KMS-11 (cell line): ENCODE measurements around the gene PAF1.
A peak's percentile ranks its signal among the peaks of the same experiment; 100 is the strongest.

Source experiments
- H2AFZ ChIP-seq: fragments of 200-600 bp; sonication (generic); 2 replicates; pipeline ENCODE4 v1.6.1; 2016; ENCODE audit warnings: antibody characterized with exemption, mixed run types, low read depth
- H3K27ac ChIP-seq: fragments of 200-600 bp; sonication (generic); 2 replicates; pipeline ENCODE4 v1.6.1; 2016; ENCODE audit warnings: mild to moderate bottlenecking, mixed run types
- H3K27me3 ChIP-seq: fragments of 200-600 bp; sonication (generic); 2 replicates; pipeline ENCODE4 v1.6.1; 2017; ENCODE audit warnings: mild to moderate bottlenecking, low read depth, mixed run types, moderate library complexity; ENCODE audit not compliant: insufficient read depth
- H3K36me3 ChIP-seq: fragments of 200-600 bp; sonication (generic); 2 replicates; pipeline ENCODE4 v1.6.1; 2017; ENCODE audit warnings: mild to moderate bottlenecking, mixed run types; ENCODE audit not compliant: insufficient read depth
- H3K4me1 ChIP-seq: fragments of 200-600 bp; sonication (generic); 2 replicates; pipeline ENCODE4 v1.6.1; 2016; ENCODE audit warnings: mild to moderate bottlenecking, low read depth, mixed run types; ENCODE audit not compliant: poor library complexity, severe bottlenecking
- H3K4me2 ChIP-seq: fragments of 200-600 bp; sonication (generic); 2 replicates; pipeline ENCODE4 v1.7.0; 2016; ENCODE audit warnings: mild to moderate bottlenecking, mixed run types
- H3K4me3 ChIP-seq: fragments of 200-600 bp; sonication (generic); IDR thresholded peaks from 2 replicates; pipeline ENCODE4 v1.6.1; 2017; ENCODE audit warnings: low read depth, low read length, mixed read lengths; ENCODE audit not compliant: insufficient read depth
- H3K79me2 ChIP-seq: fragments of 200-600 bp; sonication (generic); 2 replicates; pipeline ENCODE4 v1.6.1; 2016; ENCODE audit warnings: low read depth, mixed run types; ENCODE audit not compliant: insufficient read depth
- H3K9ac ChIP-seq: fragments of 200-600 bp; sonication (generic); 2 replicates; pipeline ENCODE4 v1.6.1; 2016; ENCODE audit warnings: mild to moderate bottlenecking, mixed run types
- H4K20me1 ChIP-seq: fragments of 200-600 bp; sonication (generic); 2 replicates; pipeline ENCODE4 v1.6.1; 2016; ENCODE audit warnings: mild to moderate bottlenecking, mixed run types; ENCODE audit not compliant: insufficient read depth
- CTCF ChIP-seq: fragments of 200-600 bp; sonication (generic); conservative IDR thresholded peaks from 2 replicates; pipeline ENCODE4 v1.6.1; 2017; ENCODE audit warnings: low read depth, mild to moderate bottlenecking, antibody characterized with exemption, low read length, moderate library complexity, mixed read lengths

The PAF1 gene

DNA sequence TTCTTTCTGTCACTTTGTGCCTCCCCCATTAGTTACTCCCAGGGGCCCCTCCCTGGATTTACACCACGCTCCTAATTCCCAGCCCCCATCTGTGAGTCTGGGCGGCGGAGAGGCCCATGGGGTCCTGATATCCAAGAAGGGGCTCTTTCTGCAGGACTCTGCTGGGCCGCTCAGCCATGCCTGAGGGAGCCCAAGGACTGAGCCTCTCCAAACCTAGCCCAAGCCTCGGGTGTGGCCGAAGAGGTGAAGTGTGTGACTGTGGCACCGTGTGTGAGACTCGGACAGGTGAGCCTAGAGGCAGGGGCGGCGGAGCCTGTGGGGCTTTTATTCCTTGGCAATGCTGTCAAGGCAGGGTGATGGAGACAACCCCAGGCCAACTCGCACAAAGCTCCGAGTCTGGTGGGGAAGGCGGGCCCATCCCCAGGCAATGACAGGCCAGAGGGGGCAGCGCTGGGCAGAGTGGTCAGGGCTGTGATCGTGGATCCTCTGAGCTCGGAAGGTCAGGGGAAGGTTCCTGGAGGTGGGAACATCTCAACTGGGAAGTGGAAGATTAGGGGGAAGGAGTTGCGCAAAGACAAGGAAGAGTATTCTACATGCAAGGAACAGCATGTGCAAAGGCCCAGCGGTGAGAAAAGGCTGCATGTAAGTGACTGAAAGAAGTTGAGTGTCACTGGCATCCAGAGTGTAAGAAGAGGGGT is 23.2 kb upstream of the PAF1 start:
- no peaks in the 10 kb centered on the region for H4K20me1 ChIP-seq
- TF ChIP-seq CTCF: no peak
- peaks cover 20% of the 10 kb centered on the region for H3K4me1 ChIP-seq
- no peak overlapping the region for H2AFZ ChIP-seq
- no peak overlapping the region for H3K4me2 ChIP-seq
- H3K79me2 ChIP-seq: 0 out of 2 replicates have a peak, but pooled peaks cover 3% of the 10 kb centered on the region
- no peak overlapping the region for H3K9ac ChIP-seq
- no peak overlapping the region for H3K4me3 ChIP-seq
- no peak overlapping the region for H3K27ac ChIP-seq
- H3K36me3 ChIP-seq: no peaks in the 10 kb centered on the region
- no peaks in the 10 kb centered on the region for H3K27me3 ChIP-seq

DNA sequence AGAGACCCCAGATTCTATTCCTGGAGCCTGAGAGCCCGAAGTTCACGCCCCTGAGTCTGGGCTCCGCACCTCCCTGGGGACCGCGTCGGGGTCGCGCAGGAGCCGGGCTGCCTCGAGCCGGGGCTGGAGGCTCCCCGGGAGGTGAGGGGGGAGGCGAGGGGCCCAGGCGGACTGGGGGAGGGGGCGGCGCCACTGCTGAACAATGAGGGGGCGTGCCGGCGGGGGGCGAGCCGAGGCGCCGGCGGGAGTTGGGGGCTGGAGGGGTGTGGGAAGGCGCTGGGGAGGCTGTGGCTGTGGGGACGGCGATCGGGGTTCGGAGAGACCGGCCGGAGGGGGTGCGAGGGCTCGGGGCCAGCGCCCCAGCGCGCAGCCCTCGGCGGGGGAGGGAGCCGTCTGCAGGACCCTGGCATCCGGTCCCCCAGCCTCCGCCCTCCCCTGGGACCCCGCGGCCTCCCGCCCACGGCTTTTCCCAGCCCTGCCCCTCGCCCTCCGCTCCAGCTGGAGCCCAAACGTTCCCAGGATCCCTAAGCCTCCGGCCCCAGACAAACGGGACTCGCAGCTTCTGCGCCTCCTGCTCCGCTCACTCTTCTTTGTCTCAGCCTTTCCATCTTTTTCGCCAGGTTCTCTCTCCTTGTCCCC is 22.5 kb upstream of the PAF1 start:
- H2AFZ ChIP-seq: peak overlapping the region; percentile 77; the same call in 1 of the 2 replicates
- no peak overlapping the region for H3K27ac ChIP-seq
- H3K36me3 ChIP-seq: no peaks in the 10 kb centered on the region
- no peak for TF ChIP-seq CTCF
- H3K4me1 ChIP-seq: peaks cover 25% of the 10 kb centered on the region
- no peaks in the 10 kb centered on the region for H3K27me3 ChIP-seq
- H3K79me2 ChIP-seq: peaks cover 9% of the 10 kb centered on the region
- H3K4me3 ChIP-seq: no peak overlapping the region
- no peaks in the 10 kb centered on the region for H4K20me1 ChIP-seq
- H3K9ac ChIP-seq: peak overlapping the region; percentile 63; the same call in 1 of the 2 replicates
- peak overlapping the region; percentile 79 for H3K4me2 ChIP-seq

- Histone ChIP-seq H3K4me1 (peaks cover 25% of the 10 kb centered on the region), H4K20me1 (no peaks in the 10 kb centered on the region), H3K36me3 (no peaks in the 10 kb centered on the region), H3K27me3 (no peaks in the 10 kb centered on the region), H3K27ac (no peak overlapping the region), H3K9ac (peak overlapping the region; percentile 63), H3K79me2 (peaks cover 14% of the 10 kb centered on the region), H3K4me3 (no peak overlapping the region), H2AFZ (peak overlapping the region; percentile 77), H3K4me2 (peak overlapping the region; percentile 79)
- TF ChIP-seq CTCF: peak; percentile 86
Observed at GRCh38 chr19:39412867-39413271, 22.0 kb upstream of the PAF1 start.

DNA sequence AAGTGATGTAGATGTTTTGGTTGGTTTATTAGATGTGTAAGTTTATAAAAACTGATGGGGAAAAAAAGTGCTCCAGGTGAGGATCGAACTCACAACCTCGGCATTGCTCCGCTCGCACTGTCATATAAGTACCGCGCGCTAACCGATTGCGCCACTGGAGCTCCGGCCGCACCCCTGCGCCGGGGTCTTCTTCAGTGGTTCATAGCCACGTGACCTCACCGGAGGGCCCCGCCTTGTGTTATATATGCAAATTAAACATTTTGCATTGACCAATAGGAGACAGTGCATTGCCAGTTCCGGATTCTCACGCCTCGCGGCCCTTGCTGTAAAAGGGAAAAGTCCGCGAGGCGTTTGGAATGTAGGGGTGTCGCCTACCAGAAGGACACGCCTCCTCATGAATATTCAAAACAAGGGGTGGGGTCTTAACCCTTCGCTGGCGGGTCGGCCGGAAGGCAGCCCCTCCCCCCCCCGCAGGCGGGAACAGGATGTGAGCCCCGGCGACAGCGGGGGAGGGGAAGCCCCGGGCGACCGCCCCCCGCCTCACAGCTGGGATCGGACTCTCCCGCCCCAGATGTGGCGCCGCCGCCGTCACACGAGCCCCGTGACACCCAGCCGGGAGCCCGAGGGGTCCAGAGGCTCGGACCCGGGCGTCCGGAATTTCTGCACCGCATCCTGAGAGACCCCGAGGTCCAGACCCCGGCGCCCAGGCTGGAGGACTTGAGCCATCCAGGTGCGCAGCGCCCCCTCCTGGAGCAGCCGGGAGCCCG is 21.4 kb upstream of the PAF1 start, which contains the start of gene PLEKHG2:
TSS of gene PLEKHG2 (plus strand) at position 570 of the 767 bp plus-strand sequence. CDS start 1,418 bp downstream, outside the sequence.
- Histone ChIP-seq H3K79me2 (peaks cover 20% of the 10 kb centered on the region), H3K27ac (no peak within 1 kb of the TSS), H3K36me3 (no peaks in the 10 kb centered on the region), H4K20me1 (no peaks in the 10 kb centered on the region), H3K4me1 (peaks cover 25% of the 10 kb centered on the region), H2AFZ (peak within 1 kb of the TSS; percentile 77), H3K9ac (peak within 1 kb of the TSS; percentile 63), H3K4me2 (peak within 1 kb of the TSS; percentile 79), H3K4me3 (no peak within 1 kb of the TSS), H3K27me3 (no peaks in the 10 kb centered on the region)
- no peak; the same call in none of the 2 replicates for TF ChIP-seq CTCF
